Measurements from ENCODE around the gene CAPN5.

DNA sequence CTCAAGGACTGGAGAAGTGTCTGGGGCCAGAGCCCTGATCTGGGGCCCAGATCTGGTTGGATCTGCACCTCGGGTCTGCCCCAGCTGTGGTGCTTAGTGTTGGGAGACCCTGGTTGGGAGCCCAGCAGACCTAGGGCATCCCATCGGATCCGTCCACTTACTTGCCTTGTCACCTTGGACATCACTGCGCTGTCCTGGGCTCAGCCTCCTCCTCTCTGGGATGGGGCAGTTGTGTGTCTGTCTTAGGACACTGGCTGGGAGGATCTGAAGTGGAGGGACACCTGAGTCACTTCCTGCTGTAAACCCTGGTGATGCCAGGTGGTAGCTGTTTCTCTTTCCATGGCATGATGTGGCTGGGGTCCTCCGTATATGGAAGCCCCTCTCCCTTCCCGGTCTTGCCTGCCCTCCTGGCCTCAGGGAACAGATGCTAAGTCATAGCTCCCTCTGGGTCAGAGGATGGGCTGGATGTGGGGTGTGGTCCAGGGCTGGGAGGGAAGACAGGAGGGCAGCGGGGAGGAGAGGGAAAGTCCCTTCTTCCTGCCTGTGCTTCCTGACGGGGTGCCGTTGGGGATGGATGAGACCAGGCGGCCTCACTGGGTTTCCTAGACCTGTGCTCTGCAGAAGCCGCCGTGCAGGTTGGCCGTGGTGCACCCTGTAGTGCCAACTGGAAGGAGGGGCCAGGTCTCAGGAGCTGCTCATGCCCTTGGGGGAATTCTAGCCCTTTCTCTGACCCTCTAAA, 23.8 kb downstream of the CAPN5 start:
- TF ChIP-seq CEBPB (IDR thresholded peaks at IDR 0.05; ENCODE audit: borderline replicate concordance, low read depth, low read length) (no peak), CHD4 (IDR thresholded peaks at IDR 0.05; ENCODE audit: borderline replicate concordance, low read length) (no peak), ZBTB38 (CRISPR knock-in tag; IDR thresholded peaks at IDR 0.05) (no peak), RBM22 (optimal IDR thresholded peaks at IDR 0.05; ENCODE audit: low read length) (no peak), REPIN1 (CRISPR knock-in tag; IDR thresholded peaks at IDR 0.05; ENCODE audit: borderline replicate concordance, low read depth) (no peak), ZNF232 (CRISPR knock-in tag; IDR thresholded peaks at IDR 0.05; ENCODE audit: borderline replicate concordance) (no peak), POLR2A (IDR thresholded peaks at IDR 0.05; ENCODE audit: insufficient read depth in 1 of 2, low read depth in 2 of 2, low read length in 2 of 2) (no peak)
- TF ChIP-seq, protein P1, sequence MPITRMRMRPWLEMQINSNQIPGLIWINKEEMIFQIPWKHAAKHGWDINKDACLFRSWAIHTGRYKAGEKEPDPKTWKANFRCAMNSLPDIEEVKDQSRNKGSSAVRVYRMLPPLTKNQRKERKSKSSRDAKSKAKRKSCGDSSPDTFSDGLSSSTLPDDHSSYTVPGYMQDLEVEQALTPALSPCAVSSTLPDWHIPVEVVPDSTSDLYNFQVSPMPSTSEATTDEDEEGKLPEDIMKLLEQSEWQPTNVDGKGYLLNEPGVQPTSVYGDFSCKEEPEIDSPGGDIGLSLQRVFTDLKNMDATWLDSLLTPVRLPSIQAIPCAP (CRISPR knock-in tag; IDR thresholded peaks at IDR 0.05; ENCODE audit: low read depth): no peak
- TF ChIP-seq, protein P2, sequence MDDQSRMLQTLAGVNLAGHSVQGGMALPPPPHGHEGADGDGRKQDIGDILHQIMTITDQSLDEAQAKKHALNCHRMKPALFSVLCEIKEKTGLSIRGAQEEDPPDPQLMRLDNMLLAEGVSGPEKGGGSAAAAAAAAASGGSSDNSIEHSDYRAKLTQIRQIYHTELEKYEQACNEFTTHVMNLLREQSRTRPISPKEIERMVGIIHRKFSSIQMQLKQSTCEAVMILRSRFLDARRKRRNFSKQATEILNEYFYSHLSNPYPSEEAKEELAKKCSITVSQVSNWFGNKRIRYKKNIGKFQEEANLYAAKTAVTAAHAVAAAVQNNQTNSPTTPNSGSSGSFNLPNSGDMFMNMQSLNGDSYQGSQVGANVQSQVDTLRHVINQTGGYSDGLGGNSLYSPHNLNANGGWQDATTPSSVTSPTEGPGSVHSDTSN (CRISPR knock-in tag; IDR thresholded peaks at IDR 0.05; ENCODE audit: borderline replicate concordance): no peak

All from HepG2 (cell line).